HT-29 (cell line): ENCODE results near the gene PPP1R15A. TPM values are rescaled to one million over a fixed set of nuclear protein-coding genes. Genes with fewer than 3 reads are reported as not detected.
A peak's percentile ranks its signal among the peaks of the same experiment; 100 is the strongest.
"Not testable (repeated sequence)": the region's sequence is repeated elsewhere in the genome, so short reads cannot be mapped to it uniquely, and the experiment has no call there.

Source experiments
- DNase-seq: peaks from one replicate; pipeline ENCODE4 v3.0.0-alpha.2; 2015; ENCODE audit warnings: low spot score
- total RNA-seq: library from RNA; depleted of rRNA; stranded (reverse); fragments of >200 nt; shearing (Covaris generic); gene quantifications from 2 replicates; pipeline ENCODE4 v1.2.3, GENCODE V29; 2014

The PPP1R15A gene
- total RNA-seq, 1 experiment from 2014 or later = 152 TPM

- DNase-seq = peak; percentile 54
Observed at GRCh38 chr19:48881741-48882657, 9.8 kb downstream of the PPP1R15A start.

- DNase-seq = no peak
Observed at GRCh38 chr19:48883726-48884125, 11.5 kb downstream of the PPP1R15A start.

GRCh38 chr19:48887861-48888612, 15.8 kb downstream of the PPP1R15A start:
- no peak for DNase-seq

- not testable (repeated sequence) for DNase-seq
Observed at GRCh38 chr19:48889496-48889895, 17.3 kb downstream of the PPP1R15A start.

- no peak for DNase-seq
Observed at GRCh38 chr19:48890551-48890950, 18.3 kb downstream of the PPP1R15A start.

- DNase-seq = no peak
Observed at GRCh38 chr19:48895226-48895625, 23.0 kb downstream of the PPP1R15A start.

GRCh38 chr19:48896191-48896720, 24.0 kb downstream of the PPP1R15A start:
- no peak for DNase-seq

- DNase-seq = no peak
Observed at GRCh38 chr19:48897181-48897580, 25.0 kb downstream of the PPP1R15A start.

GRCh38 chr19:48899386-48899749, 27.1 kb downstream of the PPP1R15A start:
- not testable (repeated sequence) for DNase-seq

GRCh38 chr19:48899781-48900476, 27.7 kb downstream of the PPP1R15A start, which contains the start of gene NUCB1:
Gene NUCB1 (plus strand): TSS chr19:48900312. CDS start chr19:48900797, 485 bp downstream.
- peak; percentile 100 for DNase-seq

- peak; percentile 52 for DNase-seq
Observed at GRCh38 chr19:48900477-48901406, 28.5 kb downstream of the PPP1R15A start.

GRCh38 chr19:48902291-48902690, 30.1 kb downstream of the PPP1R15A start:
- DNase-seq = not testable (repeated sequence)

- DNase-seq = not testable (repeated sequence)
Observed at GRCh38 chr19:48903788-48904187, 31.6 kb downstream of the PPP1R15A start.

GRCh38 chr19:48905664-48906063, 33.4 kb downstream of the PPP1R15A start:
- no peak for DNase-seq

- DNase-seq = no peak
Observed at GRCh38 chr19:48906324-48906723, 34.1 kb downstream of the PPP1R15A start.

GRCh38 chr19:48907671-48908070, 35.5 kb downstream of the PPP1R15A start:
- DNase-seq = no peak

GRCh38 chr19:48909424-48910077, 37.3 kb downstream of the PPP1R15A start:
- not testable (repeated sequence) for DNase-seq

GRCh38 chr19:48910803-48911202, 38.6 kb downstream of the PPP1R15A start:
- no peak for DNase-seq

GRCh38 chr19:48913114-48913889, 41.1 kb downstream of the PPP1R15A start:
- peak; percentile 76 for DNase-seq
